GM19193 (cell line): Measurements from ENCODE around the gene ARID5A.
A peak's percentile ranks its signal among the peaks of the same experiment; 100 is the strongest.

Experiments used
- POLR2A ChIP-seq: IDR thresholded peaks from 4 replicates; pipeline ENCODE4 v1.6.1; 2011; ENCODE audit not compliant: insufficient read depth, insufficient read length; ENCODE audit errors: extremely low read depth

Gene ARID5A

GRCh38 chr2:96520697-96521096, 15.9 kb upstream of the ARID5A start:
- TF ChIP-seq POLR2A = no peak

- TF ChIP-seq POLR2A = no peak
Measured at GRCh38 chr2:96521219-96521618, 15.3 kb upstream of the ARID5A start.

GRCh38 chr2:96522304-96523203, 14.0 kb upstream of the ARID5A start:
- TF ChIP-seq POLR2A = no peak

GRCh38 chr2:96523659-96524481, 12.7 kb upstream of the ARID5A start:
- TF ChIP-seq POLR2A = no peak

- TF ChIP-seq POLR2A = no peak
Measured at GRCh38 chr2:96524482-96525210, 11.9 kb upstream of the ARID5A start.

- no peak for TF ChIP-seq POLR2A
Measured at GRCh38 chr2:96525211-96525507, 11.4 kb upstream of the ARID5A start.

GRCh38 chr2:96526101-96526591, 10.4 kb upstream of the ARID5A start:
- TF ChIP-seq POLR2A = no peak

- no peak for TF ChIP-seq POLR2A
Measured at GRCh38 chr2:96526615-96527285, 9.8 kb upstream of the ARID5A start.

GRCh38 chr2:96527286-96528005, 9.1 kb upstream of the ARID5A start:
- peak; percentile 62 for TF ChIP-seq POLR2A

- TF ChIP-seq POLR2A = no peak
Measured at GRCh38 chr2:96528006-96528699, 8.4 kb upstream of the ARID5A start.

- no peak for TF ChIP-seq POLR2A
Measured at GRCh38 chr2:96528700-96529375, 7.7 kb upstream of the ARID5A start.

GRCh38 chr2:96529376-96530143, 7.0 kb upstream of the ARID5A start:
- no peak for TF ChIP-seq POLR2A

- no peak for TF ChIP-seq POLR2A
Measured at GRCh38 chr2:96530144-96530430, 6.5 kb upstream of the ARID5A start.
